ENCODE data around the gene AP5B1.
"Not testable (repeated sequence)": the region's sequence is repeated elsewhere in the genome, so short reads cannot be mapped to it uniquely, and the experiment has no call there.

- TF ChIP-seq GLIS3 (CRISPR knock-in tag; IDR thresholded peaks at IDR 0.05); SNAI2 (CRISPR knock-in tag; IDR thresholded peaks at IDR 0.05); ZFP30 (CRISPR knock-in tag; IDR thresholded peaks at IDR 0.05); TOX (CRISPR knock-in tag; IDR thresholded peaks at IDR 0.05; ENCODE audit: borderline replicate concordance); ZFP3 (CRISPR knock-in tag; IDR thresholded peaks at IDR 0.05); RARB (CRISPR knock-in tag; IDR thresholded peaks at IDR 0.05): not testable (repeated sequence)
Measured at GRCh38 chr11:65735111-65735510, 45.7 kb downstream of the AP5B1 start.
